ENCODE data around the gene LRMDA.

DNA sequence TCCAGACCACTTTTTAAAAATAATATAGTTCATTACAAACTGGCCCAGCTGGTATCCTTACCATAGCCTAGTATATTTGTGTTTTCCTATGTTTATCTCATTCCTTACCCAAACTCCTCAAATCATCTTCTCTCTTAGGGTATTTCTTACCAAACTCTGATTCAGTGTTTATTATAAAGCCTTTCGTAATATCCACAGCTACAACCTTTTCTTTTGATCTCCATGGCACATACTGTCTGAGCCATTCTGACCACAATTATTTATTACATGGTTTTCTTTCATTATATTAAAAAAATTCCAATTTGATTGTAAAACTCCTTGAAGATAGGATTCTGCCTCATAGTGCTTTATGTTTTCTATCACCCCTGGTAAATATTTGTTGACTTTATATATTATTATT, 94.2 kb downstream of the LRMDA start:
- TF ChIP-seq ZSCAN30 (CRISPR knock-in tag; IDR thresholded peaks at IDR 0.05) (no peak), HES4 (CRISPR knock-in tag; IDR thresholded peaks at IDR 0.05; ENCODE audit: borderline replicate concordance) (no peak), NFATC3 (CRISPR knock-in tag; IDR thresholded peaks at IDR 0.05) (no peak), SMARCE1 (IDR thresholded peaks at IDR 0.05; ENCODE audit: borderline replicate concordance) (no peak), KDM1A (CRISPR knock-in tag; IDR thresholded peaks at IDR 0.05) (no peak)

All from HepG2 (cell line).